Erythroblast (primary cell): ENCODE data around the gene PLAAT4.

Experiments used
- GATA1 ChIP-seq: IDR thresholded peaks from 2 replicates; pipeline ENCODE4 v1.6.1; 2011; ENCODE audit warnings: low read depth, mild to moderate bottlenecking, control low read depth, low read length, moderate library complexity
- POLR2A ChIP-seq: IDR thresholded peaks from 2 replicates; pipeline ENCODE4 v1.6.1; 2011; ENCODE audit warnings: mild to moderate bottlenecking, low read length

GRCh38 chr11:63564056-63564774 is 27.6 kb downstream of the PLAAT4 start:
- TF ChIP-seq POLR2A (no peak), GATA1 (no peak)
